Adrenal gland (tissue), 5 donors: ENCODE data around the gene OTUB1.

Source experiments
- CTCF ChIP-seq, 6 experiments: fragments of 450-650 bp in 4 of 6; fragments of 200-600 bp in 2 of 6; sonication (generic) in 1 of 6; IDR thresholded peaks; 1 replicate in 5 of 6; 2 replicates in 1 of 6; pipeline versions ENCODE4 v1.5.1 to v1.8.0; 2016 to 2021; ENCODE audit warnings: antibody characterized with exemption in 6 of 6, mild to moderate bottlenecking in 2 of 6, moderate library complexity in 1 of 6
- POLR2A ChIP-seq, 2 donors: fragments of 450-650 bp; IDR thresholded peaks; one replicate each; pipeline ENCODE4 v1.6.1; 2017; ENCODE audit warnings: antibody characterized with exemption in 2 of 2, mild to moderate bottlenecking in 2 of 2, moderate library complexity in 1 of 2
- donor health status: DM: no; HTN: no; CAD: no.

GRCh38 chr11:64023712-64024710 lies 37.8 kb downstream of the OTUB1 start:
- TF ChIP-seq CTCF (IDR thresholded peaks at IDR 0.05) (no peak), POLR2A (IDR thresholded peaks at IDR 0.05) (no peak)
